ENCODE data around the gene TENT4B.

- TF ChIP-seq CTCF (IDR thresholded peaks at IDR 0.05) (no peak), EZH2 (IDR thresholded peaks at IDR 0.05) (no peak), EZH2phosphoT487 (IDR thresholded peaks at IDR 0.05) (no peak)
These were observed 45.8 kb downstream of the TENT4B start for GRCh38 chr16:50198802-50199403.

Data from neural progenitor cell (in vitro differentiated cells).